Activated CD8-positive, alpha-beta memory T cell treated with anti-CD3 and anti-CD28 coated beads, Interleukin-2, amount 50 U/mL, for 48 hours (primary cell): ENCODE data around the gene PSMD13.
"Not testable (repeated sequence)": the region's sequence is repeated elsewhere in the genome, so short reads cannot be mapped to it uniquely, and the experiment has no call there.

ENCODE experiments used
- DNase-seq: peaks from one replicate; pipeline ENCODE4 v3.0.0-alpha.2; 2020

The PSMD13 gene

GRCh38 chr11:236774-237767, at the start of gene PSMD13:
PSMD13 (plus strand) TSS chr11:236976; CDS start chr11:237050, 74 bp downstream.
- peak; percentile 94 for DNase-seq

DNA sequence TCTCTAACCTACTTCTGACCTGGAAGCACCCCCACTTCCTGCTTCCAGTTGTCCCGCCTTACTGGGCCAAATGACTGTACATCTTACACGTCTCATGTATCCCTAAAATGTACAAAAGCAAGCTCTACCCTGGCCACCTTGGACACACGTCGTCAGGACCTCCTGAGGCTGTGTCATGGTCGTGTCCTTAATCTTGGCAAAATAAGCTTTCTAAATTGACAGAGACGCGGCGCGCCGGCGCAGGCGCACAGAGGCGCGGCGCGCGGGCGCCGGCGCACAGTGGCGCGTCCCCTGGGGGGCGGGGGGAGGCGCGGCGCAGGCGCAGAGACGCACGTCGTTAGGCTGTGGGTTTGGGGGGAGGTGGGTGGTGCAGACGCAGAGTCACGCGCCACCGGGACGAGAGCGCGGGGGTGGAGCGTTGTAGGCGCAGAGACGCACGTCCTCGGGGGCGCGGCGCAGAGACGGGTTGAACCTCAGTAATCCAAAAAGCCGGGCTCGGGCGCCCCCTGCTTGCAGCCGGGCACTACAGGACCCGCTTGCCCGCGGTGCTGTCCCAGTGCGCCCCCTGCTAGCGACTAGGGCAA, 47.5 kb upstream of the PSMD13 start:
- DNase-seq: peak; percentile 50

DNA sequence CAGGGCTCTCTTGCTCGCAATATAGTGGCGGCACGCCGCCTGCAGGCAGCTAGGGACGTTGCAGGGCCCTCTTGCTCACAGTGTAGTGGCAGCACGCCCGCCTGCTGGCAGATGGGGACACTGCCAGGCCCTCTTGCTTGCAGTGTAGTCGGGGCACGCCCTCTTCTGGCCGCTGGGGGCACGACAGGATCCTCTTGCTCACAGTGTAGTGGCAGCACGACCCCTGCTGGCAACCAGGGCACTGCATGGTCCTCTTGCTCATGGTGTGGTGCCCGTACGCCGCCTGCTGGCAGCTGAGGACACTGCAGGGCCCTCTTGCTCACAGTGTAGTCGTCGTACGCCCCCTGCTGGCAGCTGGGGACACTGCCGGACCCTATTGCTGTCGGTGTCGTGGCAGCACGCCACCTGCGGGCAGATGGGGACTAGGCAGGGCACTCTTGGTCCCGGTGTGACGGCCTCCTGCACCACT, 46.9 kb upstream of the PSMD13 start:
- peak; percentile 74 for DNase-seq

DNA sequence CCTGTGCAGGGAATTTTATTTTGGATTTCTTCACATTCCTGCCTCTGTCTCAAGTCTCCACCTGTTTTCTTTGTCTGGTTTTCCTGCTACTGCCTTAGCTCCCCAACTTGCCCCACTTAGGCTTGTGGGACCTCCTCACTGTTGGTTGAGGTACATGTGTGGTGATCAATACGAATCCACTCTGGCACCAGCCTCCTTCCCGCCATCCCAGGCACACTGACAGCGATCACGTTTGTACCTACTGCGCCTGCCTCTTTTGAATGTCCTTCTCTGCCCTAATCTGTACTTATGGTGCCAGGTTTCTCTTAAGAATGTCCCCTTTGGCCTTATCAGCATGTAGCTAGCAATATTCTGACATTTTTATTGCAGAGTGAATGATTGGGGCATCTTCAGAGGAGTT, 46.2 kb upstream of the PSMD13 start:
- not testable (repeated sequence) for DNase-seq

GRCh38 chr11:191490-192478, 45.0 kb upstream of the PSMD13 start:
- peak; percentile 59 for DNase-seq

- not testable (repeated sequence) for DNase-seq
Observed at GRCh38 chr11:192674-193128, 44.1 kb upstream of the PSMD13 start, which contains the start of gene SCGB1C1. SCGB1C1 (plus strand) TSS chr11:193078; CDS start chr11:193100, 22 bp downstream.

DNA sequence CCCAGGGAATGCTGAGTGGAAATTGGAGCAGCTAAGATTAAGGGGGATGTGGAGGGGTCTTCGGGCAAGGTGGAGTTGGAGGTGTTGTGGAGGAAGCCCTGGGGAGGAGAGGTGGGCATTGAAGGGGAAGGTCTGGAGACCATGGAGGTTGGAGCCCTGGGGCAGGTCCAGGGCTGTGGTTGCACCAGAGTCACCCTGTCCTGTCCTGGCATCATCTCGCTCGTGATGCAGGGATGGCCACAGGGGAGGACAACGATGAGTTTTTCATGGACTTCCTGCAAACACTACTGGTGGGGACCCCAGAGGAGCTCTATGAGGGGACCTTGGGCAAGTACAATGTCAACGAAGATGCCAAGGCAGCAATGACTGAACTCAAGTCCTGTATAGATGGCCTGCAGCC, 43.3 kb upstream of the PSMD13 start:
- peak; percentile 47 for DNase-seq

GRCh38 chr11:196786-197731, 39.7 kb upstream of the PSMD13 start:
- peak; percentile 47 for DNase-seq

GRCh38 chr11:197741-198235, 39.0 kb upstream of the PSMD13 start:
- no peak for DNase-seq

GRCh38 chr11:198236-198806, 38.5 kb upstream of the PSMD13 start:
- DNase-seq: no peak

GRCh38 chr11:199004-199581, 37.7 kb upstream of the PSMD13 start:
- peak; percentile 48 for DNase-seq

GRCh38 chr11:199782-200181, 37.0 kb upstream of the PSMD13 start:
- DNase-seq: no peak

DNA sequence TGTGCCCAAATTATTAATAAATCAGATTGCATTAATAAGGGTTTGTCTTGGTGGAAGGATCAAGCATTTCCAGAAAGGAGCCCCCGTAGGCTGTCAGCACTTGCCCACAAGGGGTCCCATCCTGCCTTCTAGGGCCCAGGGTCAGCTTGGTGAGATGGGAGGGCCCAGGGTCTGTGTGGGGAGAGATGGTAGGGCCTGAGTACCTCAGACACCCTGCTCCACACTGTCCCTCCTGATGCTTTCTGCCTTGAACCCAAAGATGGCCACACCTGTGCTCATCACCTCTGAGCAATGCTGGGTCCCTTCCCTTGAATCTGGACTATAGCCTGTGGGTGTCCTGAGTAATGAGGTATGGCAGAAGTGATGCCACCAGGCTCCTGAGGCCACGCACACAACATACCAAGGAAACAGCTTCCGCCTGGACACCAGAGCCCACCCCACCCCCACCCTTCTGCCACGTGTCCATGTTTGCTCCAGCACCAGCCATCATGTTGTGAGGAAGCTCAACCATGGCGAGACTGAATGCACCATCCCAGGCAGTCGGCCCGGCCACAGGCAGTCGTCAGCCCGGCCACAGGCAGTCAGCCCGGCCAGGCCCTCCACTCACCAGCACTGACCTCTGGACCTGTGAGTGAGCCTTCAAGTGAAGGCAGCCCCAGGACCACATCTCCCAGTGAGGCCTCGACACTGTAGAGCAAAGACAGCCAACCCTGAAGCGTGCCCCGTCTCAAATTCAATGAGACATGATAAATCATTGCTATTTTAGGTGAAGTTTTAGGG, 36.4 kb upstream of the PSMD13 start:
- no peak for DNase-seq

- no peak for DNase-seq
Observed at GRCh38 chr11:201966-202365, 34.8 kb upstream of the PSMD13 start.

DNA sequence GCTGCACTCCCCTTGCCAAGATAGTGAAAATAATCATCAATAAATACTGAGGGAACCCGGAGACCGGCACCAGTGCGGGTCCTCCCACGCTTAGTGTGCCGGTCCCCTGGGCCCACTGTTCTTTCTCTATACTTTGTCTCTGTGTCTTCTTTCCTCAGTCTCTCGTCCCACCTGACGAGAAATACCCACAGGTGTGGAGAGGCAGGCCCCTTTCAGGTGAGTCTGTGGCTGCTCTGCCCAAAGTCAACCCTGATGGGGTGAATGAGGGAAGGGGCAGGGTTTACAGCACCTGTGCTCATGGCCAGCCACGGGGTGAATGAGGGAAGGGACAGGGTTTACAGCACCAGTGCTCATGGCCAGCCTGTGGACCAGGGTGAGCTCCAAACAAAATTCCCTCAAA, 34.3 kb upstream of the PSMD13 start:
- DNase-seq: peak; percentile 52

- peak; percentile 50 for DNase-seq
Observed at GRCh38 chr11:203056-203944, 33.5 kb upstream of the PSMD13 start.

DNA sequence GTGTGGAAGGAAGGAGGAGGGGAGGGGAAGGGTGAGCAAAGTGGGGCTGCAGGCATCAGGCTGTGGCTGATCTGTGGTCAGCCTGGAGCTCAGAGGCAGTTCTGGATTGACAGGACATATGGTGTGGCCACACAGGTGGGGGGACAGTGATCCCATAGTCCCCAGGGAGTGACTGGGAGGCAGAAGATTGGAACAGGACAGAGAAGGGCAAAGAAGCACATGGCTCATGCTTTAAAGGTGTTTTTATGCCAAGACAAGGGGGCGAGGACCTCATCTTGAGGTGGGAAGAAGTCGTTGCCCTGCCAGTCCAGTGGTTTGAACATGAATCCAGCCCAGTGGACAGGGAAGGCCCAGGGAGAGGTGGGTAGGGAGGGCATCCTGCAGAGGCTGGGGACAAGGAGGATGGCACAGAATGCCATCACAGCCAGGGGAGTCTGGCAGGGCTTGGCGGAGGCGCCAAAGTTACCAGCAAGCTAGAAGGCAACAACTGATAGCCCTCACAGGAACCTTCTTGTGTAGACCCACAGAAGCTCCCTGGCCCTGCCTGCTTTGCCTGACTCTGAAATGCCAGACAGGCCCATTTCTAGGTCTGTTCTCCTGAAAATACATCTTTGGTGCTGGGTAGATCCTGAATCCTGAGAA, 32.7 kb upstream of the PSMD13 start:
- peak; percentile 52 for DNase-seq

DNA sequence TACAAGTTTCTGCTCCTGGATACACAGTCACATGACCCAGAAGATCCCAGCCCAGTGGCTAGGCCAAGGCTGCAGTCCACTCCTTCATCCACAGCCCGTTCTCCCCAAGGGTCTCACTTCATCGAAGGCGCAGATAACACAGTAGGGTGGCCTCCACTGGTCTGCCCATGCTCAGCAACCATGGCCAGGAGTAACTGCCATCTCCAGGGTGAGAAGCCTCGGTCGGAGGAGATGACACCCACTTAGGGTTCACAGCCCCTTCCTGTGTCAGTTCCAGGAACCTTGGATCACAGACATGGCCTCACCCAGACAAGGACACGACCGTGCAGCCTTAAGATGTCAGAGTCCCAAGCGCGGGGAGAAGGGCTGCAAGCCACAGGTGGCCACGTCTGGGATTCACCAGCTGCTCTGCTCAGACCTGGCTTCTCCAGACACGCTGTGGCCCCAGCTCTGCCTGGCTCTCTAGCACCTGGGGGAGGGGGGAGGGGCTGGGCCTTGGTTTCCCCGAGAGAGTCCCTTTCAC, 32.1 kb upstream of the PSMD13 start:
- peak; percentile 46 for DNase-seq
